Measurements from ENCODE around the gene ERCC1. TPM values are rescaled to one million over a fixed set of nuclear protein-coding genes. Genes with fewer than 3 reads are reported as not detected.

ERCC1 gene
- total RNA-seq, 4 donors from 2014 or later = 38.8 to 42.6 (median 40.0) TPM

DNA sequence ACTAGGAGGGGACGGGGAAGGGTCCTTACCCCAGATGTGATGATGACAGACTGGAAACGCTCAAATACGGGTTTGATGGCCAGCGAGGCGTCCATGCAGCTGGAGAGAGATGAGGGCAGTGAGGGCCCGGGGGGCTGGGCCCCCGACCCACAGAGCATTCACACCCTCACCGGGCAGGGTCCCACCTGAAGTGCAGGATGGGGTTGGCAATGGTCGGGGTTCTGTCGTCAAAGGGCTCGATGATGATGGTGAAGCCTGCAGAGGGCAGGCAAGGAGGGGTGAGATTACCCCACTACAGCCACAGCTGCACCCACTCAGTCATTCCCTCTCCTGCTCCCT is 66.3 kb downstream of the ERCC1 start:
- no peaks in the 10 kb centered on the region for H3K4me1 ChIP-seq
- H3K4me3 ChIP-seq = no peak overlapping the region
- intact Hi-C loops (cut with DNase I; ENCODE audit: low total_unique reads) (no loop called here), in situ Hi-C loops (cut with MboI; ENCODE audit: low pct_ligation_motif_present in 1 of 4, low pct_unique_long_range_greater_than_20kb in 1 of 4, low sequenced_read_pairs in 3 of 4) (no loop called here)
- no peaks in the 10 kb centered on the region for H3K9me3 ChIP-seq
- 92 to 100% methylated on average over 3 to 11 of the region's 11 CpGs for WGBS, 2 donors (ENCODE audit: low coverage in 1 of 2)
- H3K27me3 ChIP-seq = no peaks in the 10 kb centered on the region
- H3K36me3 ChIP-seq = no peaks in the 10 kb centered on the region
- no peak for DNase-seq
- H3K27ac ChIP-seq = no peak overlapping the region
- TF ChIP-seq EP300 (IDR thresholded peaks at IDR 0.05; ENCODE audit: low read depth) = no peak
- TF ChIP-seq POLR2A (IDR thresholded peaks at IDR 0.05) = no peak
- no peak for TF ChIP-seq POLR2AphosphoS5 (IDR thresholded peaks at IDR 0.05)
- TF ChIP-seq, protein P1, sequence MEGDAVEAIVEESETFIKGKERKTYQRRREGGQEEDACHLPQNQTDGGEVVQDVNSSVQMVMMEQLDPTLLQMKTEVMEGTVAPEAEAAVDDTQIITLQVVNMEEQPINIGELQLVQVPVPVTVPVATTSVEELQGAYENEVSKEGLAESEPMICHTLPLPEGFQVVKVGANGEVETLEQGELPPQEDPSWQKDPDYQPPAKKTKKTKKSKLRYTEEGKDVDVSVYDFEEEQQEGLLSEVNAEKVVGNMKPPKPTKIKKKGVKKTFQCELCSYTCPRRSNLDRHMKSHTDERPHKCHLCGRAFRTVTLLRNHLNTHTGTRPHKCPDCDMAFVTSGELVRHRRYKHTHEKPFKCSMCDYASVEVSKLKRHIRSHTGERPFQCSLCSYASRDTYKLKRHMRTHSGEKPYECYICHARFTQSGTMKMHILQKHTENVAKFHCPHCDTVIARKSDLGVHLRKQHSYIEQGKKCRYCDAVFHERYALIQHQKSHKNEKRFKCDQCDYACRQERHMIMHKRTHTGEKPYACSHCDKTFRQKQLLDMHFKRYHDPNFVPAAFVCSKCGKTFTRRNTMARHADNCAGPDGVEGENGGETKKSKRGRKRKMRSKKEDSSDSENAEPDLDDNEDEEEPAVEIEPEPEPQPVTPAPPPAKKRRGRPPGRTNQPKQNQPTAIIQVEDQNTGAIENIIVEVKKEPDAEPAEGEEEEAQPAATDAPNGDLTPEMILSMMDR (IDR thresholded peaks at IDR 0.05) = no peak

Small RNA genes within 50 kb of the gene (small RNA-seq; reads per million reads assigned to genes)
- gene MIR6088 = 0 reads per million in 4 donors

Other genes starting within 250 kb of the ERCC1 start
- gene TRAPPC6A, start 245.7 kb downstream of the ERCC1 start, total RNA-seq = 10 to 100 TPM in 3 of 4 donors, not detected in 1; 15.7 to 51.2 (median 29.7) TPM
- gene BLOC1S3, start 245.1 kb downstream of the ERCC1 start, total RNA-seq = 10 to 100 TPM in 1 of 4 donors, 1 to 10 TPM in 3; 5.0 to 10.3 (median 9.2) TPM
- gene EXOC3L2, start 178.5 kb downstream of the ERCC1 start, total RNA-seq = 1 to 10 TPM in 2 of 4 donors, under 1 TPM in 1, not detected in 1; 0.68 to 7.0 (median 1.1) TPM
- gene MARK4, start 172.6 kb downstream of the ERCC1 start, total RNA-seq = 10 to 100 TPM; 11.0 to 40.8 (median 13.2) TPM
- gene CKM, start 101.0 kb downstream of the ERCC1 start, total RNA-seq = 10 to 100 TPM in 2 of 4 donors, 1 to 10 TPM in 1, not detected in 1; 4.0 to 32.2 (median 27.9) TPM
- not detected for gene KLC3, start 83.2 kb downstream of the ERCC1 start, total RNA-seq
- 10 to 100 TPM in 1 of 4 donors, 1 to 10 TPM in 3; 3.0 to 46.2 (median 9.2) TPM for gene ERCC2, start 53.3 kb downstream of the ERCC1 start, total RNA-seq
- gene PPP1R13L, start 18.8 kb downstream of the ERCC1 start, total RNA-seq = 100 to 1,000 TPM in 1 of 4 donors, 10 to 100 TPM in 3; 28.5 to 298 (median 44.4) TPM
- gene POLR1G, start 17.3 kb downstream of the ERCC1 start, total RNA-seq = 1 to 10 TPM in 3 of 4 donors, under 1 TPM in 1; 1.00 to 3.5 (median 1.2) TPM
- 10 to 100 TPM; 14.5 to 64.7 (median 25.6) TPM for gene FOSB, start 44.1 kb upstream of the ERCC1 start, total RNA-seq
- 10 to 100 TPM in 1 of 4 donors, 1 to 10 TPM in 1, not detected in 2; 5.7 to 13.5 TPM for gene RTN2, start 73.1 kb upstream of the ERCC1 start, total RNA-seq
- 1 to 10 TPM in 2 of 4 donors, under 1 TPM in 1, not detected in 1; 1.00 to 4.3 (median 1.4) TPM for gene PPM1N, start 74.5 kb upstream of the ERCC1 start, total RNA-seq
- gene VASP, start 83.6 kb upstream of the ERCC1 start, total RNA-seq = 100 to 1,000 TPM; 167 to 465 (median 204) TPM
- gene OPA3, start 160.9 kb upstream of the ERCC1 start, total RNA-seq = 10 to 100 TPM in 1 of 4 donors, 1 to 10 TPM in 3; 6.7 to 10.8 (median 8.6) TPM
- 1 to 10 TPM in 1 of 4 donors, under 1 TPM in 3; 0.27 to 1.4 (median 0.43) TPM for gene GPR4, start 178.3 kb upstream of the ERCC1 start, total RNA-seq
- 10 to 100 TPM; 40.8 to 64.3 (median 60.0) TPM for gene EML2, start 215.5 kb upstream of the ERCC1 start, total RNA-seq
- 10 to 100 TPM; 10.1 to 40.4 (median 14.1) TPM for gene GIPR, start 244.3 kb upstream of the ERCC1 start, total RNA-seq

All from transverse colon (tissue), 4 donors.